ENCODE results near the gene MED4. TPM values are rescaled to one million over a fixed set of nuclear protein-coding genes. Genes with fewer than 3 reads are reported as not detected.

Gene MED4
- total RNA-seq, 1 donor from 2014 or later, result 50.4 TPM

- POLR2A ChIA-PET, result no interaction called here
- Mint-ChIP-seq H3K27ac (no peak overlapping the region), H3K4me1 (peaks cover 3% of the 10 kb centered on the region), H3K4me3 (no peak overlapping the region), H3K9me3 (peaks cover 3% of the 10 kb centered on the region), H3K36me3 (ENCODE audit: low read depth) (peaks cover 27% of the 10 kb centered on the region), H3K27me3 (no peaks in the 10 kb centered on the region)
- DNase-seq, result no peak
- CTCF ChIA-PET, result no interaction called here
- intact Hi-C loops (cut with micrococcal nuclease), result no loop called here
- no peak for ATAC-seq (ENCODE audit: low read depth)
- no peak for TF ChIP-seq CTCF (IDR thresholded peaks at IDR 0.05)
Measured at GRCh38 chr13:48029859-48030258, 65.0 kb downstream of the MED4 start.

- H3K27me3 Mint-ChIP-seq, result no peaks in the 10 kb centered on the region
- H3K4me1 Mint-ChIP-seq, result no peaks in the 10 kb centered on the region
- H3K36me3 Mint-ChIP-seq (ENCODE audit: low read depth), result peaks cover 24% of the 10 kb centered on the region
- no peak overlapping the region for H3K27ac Mint-ChIP-seq
- intact Hi-C loops (cut with micrococcal nuclease), result no loop called here
- ATAC-seq (ENCODE audit: low read depth), result no peak
- ChIA-PET POLR2A (interaction anchor here (2.0 kb wide), 1 partner anchor 10 kb away, joined by 7 read pairs; the partner anchor contains the start of gene NUDT15), CTCF (interaction anchor here (1.8 kb wide), 1 partner anchor 10 kb away, joined by 4 read pairs; the partner anchor contains the start of gene NUDT15)
- H3K4me3 Mint-ChIP-seq, result no peak overlapping the region
- DNase-seq, result no peak
- peaks cover 3% of the 10 kb centered on the region for H3K9me3 Mint-ChIP-seq
- no peak for TF ChIP-seq CTCF (IDR thresholded peaks at IDR 0.05)
Measured at GRCh38 chr13:48028066-48028465, 66.8 kb downstream of the MED4 start.

Other genes starting within 250 kb of the MED4 start
- gene SUCLA2, start 93.8 kb downstream of the MED4 start, total RNA-seq, result 32.1 and 35.8 TPM in 2 replicates
- gene NUDT15, start 57.4 kb downstream of the MED4 start, total RNA-seq, result 5.5 and 6.2 TPM in 2 replicates
- gene ITM2B, start 138.1 kb upstream of the MED4 start, total RNA-seq, result 102 and 114 TPM in 2 replicates
- gene RB1, start 208.6 kb upstream of the MED4 start, total RNA-seq, result 61.1 and 70.5 TPM in 2 replicates

All from activated B cell treated with CpG ODN at 0.5 μM for 24 hours (primary cell).